ENCODE measurements around the gene SNTN. TPM values are rescaled to one million over a fixed set of nuclear protein-coding genes. Genes with fewer than 3 reads are reported as not detected.

Gene SNTN
- total RNA-seq (2011; cell fraction: chromatin; rRNA removed; ENCODE audit: low replicate concordance), result not detected in 2 replicates
- total RNA-seq (2011; cell fraction: nucleolus; rRNA removed), result not detected in 2 replicates
- total RNA-seq (2011; cell fraction: nucleoplasm; rRNA removed), result not detected in 2 replicates
- not detected in 2 replicates for total RNA-seq (2014; rRNA removed)
- not detected in 2 replicates for total RNA-seq (2014; rRNA removed; fragmentation: Illumina TruSeq; extraction: Trizol)
- not detected in 2 replicates for total RNA-seq (2015; rRNA removed; fragmentation: Illumina TruSeq; extraction: Trizol)
- not detected in 2 replicates for total RNA-seq (2021)
- polyA plus RNA-seq (2011; rRNA removed), result not detected in 2 replicates
- polyA plus RNA-seq (2011; cell fraction: cytosol; rRNA removed), result not detected in 2 replicates
- polyA plus RNA-seq (2011; cell fraction: nucleus; rRNA removed), result not detected in 2 replicates
- polyA plus RNA-seq (2012), result not detected in 2 replicates
- not detected in 2 replicates for polyA plus RNA-seq (2014; fragmentation: Illumina TruSeq; extraction: Trizol)
- polyA plus RNA-seq (2014; fragmentation: Nextera tagmentation; extraction: Ambion mirVana), result not detected
- not detected in 2 replicates for polyA plus RNA-seq (2014; rRNA removed)
- not detected in 2 replicates for polyA minus RNA-seq (2011; rRNA and poly(A)+ RNA removed)
- not detected in 2 replicates for polyA minus RNA-seq (2011; cell fraction: cytosol; rRNA and poly(A)+ RNA removed)
- polyA minus RNA-seq (2011; cell fraction: nucleus; rRNA and poly(A)+ RNA removed), result not detected in 2 replicates
- Bru-seq, nascent RNA, result not detected
- not detected for BruChase-seq, experiment 1, labeled RNA remaining after a 2-hour chase
- not detected for BruChase-seq, experiment 2, labeled RNA remaining after a 6-hour chase
- long read RNA-seq, experiment 1, result 0 reads
- long read RNA-seq, experiment 2, result 0 reads
- long read RNA-seq, experiment 3, result 0 reads

DNA sequence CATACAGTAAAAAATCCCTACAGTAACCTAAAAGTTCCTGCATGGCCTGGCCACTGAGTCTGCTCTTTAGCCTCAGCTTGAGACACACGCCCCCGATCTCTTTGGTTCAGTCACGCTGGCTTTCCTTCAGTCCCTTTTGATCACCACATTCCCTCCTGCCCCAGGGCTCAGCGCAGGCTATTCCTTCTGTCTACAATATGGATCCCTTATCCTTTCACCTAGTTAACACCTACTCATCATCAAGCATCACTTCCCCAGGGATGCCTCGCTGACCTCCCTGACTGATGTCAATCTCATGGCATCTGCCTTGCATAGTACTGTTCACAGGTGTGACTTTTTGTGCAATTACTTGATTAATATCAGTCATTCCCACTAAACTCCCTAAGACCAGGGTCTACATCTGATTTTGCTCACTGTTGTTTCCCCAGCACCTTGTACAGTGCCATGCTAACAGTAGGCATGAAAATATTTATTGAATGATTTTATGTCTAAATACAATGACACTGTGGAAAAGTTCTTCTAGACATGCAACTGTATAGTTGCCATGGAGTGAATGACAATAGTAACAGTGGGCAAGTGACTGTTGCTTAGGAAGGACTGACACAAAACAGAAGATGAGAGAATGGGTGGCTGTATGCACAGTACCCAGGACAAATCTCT is at the start of gene SNTN:
Gene SNTN, plus strand, starts transcription at position 610 of the 660 bp plus-strand sequence. Its CDS starts 13 bp downstream, at position 623.
- DNase-seq (ENCODE audit: extremely low read depth in 1 of 4, low spot score in 3 of 4) (no peak), ATAC-seq (no peak)
- TF ChIP-seq, protein P1, sequence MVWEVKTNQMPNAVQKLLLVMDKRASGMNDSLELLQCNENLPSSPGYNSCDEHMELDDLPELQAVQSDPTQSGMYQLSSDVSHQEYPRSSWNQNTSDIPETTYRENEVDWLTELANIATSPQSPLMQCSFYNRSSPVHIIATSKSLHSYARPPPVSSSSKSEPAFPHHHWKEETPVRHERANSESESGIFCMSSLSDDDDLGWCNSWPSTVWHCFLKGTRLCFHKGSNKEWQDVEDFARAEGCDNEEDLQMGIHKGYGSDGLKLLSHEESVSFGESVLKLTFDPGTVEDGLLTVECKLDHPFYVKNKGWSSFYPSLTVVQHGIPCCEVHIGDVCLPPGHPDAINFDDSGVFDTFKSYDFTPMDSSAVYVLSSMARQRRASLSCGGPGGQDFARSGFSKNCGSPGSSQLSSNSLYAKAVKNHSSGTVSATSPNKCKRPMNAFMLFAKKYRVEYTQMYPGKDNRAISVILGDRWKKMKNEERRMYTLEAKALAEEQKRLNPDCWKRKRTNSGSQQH (CRISPR knock-in tag; IDR thresholded peaks at IDR 0.05), result no peak
- TF ChIP-seq ZFP30 (CRISPR knock-in tag; IDR thresholded peaks at IDR 0.05; ENCODE audit: borderline replicate concordance), result no peak
- TF ChIP-seq ZNF764 (CRISPR knock-in tag; IDR thresholded peaks at IDR 0.05; ENCODE audit: low read depth), result no peak
- no peak for TF ChIP-seq PURB (CRISPR knock-in tag; IDR thresholded peaks at IDR 0.05; ENCODE audit: low read depth)
- no peak for TF ChIP-seq ZNF239 (CRISPR knock-in tag; IDR thresholded peaks at IDR 0.05)
- TF ChIP-seq, protein P2, sequence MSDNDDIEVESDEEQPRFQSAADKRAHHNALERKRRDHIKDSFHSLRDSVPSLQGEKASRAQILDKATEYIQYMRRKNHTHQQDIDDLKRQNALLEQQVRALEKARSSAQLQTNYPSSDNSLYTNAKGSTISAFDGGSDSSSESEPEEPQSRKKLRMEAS (CRISPR knock-in tag; IDR thresholded peaks at IDR 0.05), result no peak
- TF ChIP-seq KLF1 (tag; IDR thresholded peaks at IDR 0.05), result no peak
- TF ChIP-seq, protein P3, sequence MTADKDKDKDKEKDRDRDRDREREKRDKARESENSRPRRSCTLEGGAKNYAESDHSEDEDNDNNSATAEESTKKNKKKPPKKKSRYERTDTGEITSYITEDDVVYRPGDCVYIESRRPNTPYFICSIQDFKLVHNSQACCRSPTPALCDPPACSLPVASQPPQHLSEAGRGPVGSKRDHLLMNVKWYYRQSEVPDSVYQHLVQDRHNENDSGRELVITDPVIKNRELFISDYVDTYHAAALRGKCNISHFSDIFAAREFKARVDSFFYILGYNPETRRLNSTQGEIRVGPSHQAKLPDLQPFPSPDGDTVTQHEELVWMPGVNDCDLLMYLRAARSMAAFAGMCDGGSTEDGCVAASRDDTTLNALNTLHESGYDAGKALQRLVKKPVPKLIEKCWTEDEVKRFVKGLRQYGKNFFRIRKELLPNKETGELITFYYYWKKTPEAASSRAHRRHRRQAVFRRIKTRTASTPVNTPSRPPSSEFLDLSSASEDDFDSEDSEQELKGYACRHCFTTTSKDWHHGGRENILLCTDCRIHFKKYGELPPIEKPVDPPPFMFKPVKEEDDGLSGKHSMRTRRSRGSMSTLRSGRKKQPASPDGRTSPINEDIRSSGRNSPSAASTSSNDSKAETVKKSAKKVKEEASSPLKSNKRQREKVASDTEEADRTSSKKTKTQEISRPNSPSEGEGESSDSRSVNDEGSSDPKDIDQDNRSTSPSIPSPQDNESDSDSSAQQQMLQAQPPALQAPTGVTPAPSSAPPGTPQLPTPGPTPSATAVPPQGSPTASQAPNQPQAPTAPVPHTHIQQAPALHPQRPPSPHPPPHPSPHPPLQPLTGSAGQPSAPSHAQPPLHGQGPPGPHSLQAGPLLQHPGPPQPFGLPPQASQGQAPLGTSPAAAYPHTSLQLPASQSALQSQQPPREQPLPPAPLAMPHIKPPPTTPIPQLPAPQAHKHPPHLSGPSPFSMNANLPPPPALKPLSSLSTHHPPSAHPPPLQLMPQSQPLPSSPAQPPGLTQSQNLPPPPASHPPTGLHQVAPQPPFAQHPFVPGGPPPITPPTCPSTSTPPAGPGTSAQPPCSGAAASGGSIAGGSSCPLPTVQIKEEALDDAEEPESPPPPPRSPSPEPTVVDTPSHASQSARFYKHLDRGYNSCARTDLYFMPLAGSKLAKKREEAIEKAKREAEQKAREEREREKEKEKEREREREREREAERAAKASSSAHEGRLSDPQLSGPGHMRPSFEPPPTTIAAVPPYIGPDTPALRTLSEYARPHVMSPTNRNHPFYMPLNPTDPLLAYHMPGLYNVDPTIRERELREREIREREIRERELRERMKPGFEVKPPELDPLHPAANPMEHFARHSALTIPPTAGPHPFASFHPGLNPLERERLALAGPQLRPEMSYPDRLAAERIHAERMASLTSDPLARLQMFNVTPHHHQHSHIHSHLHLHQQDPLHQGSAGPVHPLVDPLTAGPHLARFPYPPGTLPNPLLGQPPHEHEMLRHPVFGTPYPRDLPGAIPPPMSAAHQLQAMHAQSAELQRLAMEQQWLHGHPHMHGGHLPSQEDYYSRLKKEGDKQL (CRISPR knock-in tag; IDR thresholded peaks at IDR 0.05; ENCODE audit: borderline replicate concordance), result no peak
- no peak for TF ChIP-seq GATAD2B (IDR thresholded peaks at IDR 0.05; ENCODE audit: borderline replicate concordance)
- no peak for TF ChIP-seq FOXK1 (CRISPR knock-in tag; IDR thresholded peaks at IDR 0.05; ENCODE audit: borderline replicate concordance)
- TF ChIP-seq ZNF507 (tag; conservative IDR thresholded peaks at IDR 0.05), result no peak
- no peak for TF ChIP-seq ZBTB8A (IDR thresholded peaks at IDR 0.05; ENCODE audit: partially characterized antibody)

More for the DNA sequence above, at the start of gene SNTN:
- Histone ChIP-seq H3K9ac (ENCODE audit: insufficient read depth in 1 of 2, low read depth in 2 of 2, low read length in 2 of 2) (no peak within 1 kb of the TSS), H3K27ac (ENCODE audit: extremely low read depth, low read depth, low read length) (no peak within 1 kb of the TSS), H3K9me3 (replicated peaks; ENCODE audit: control insufficient read depth, insufficient read depth, low read depth, low read length) (no peaks in the 10 kb centered on the region), H3K36me3 (ENCODE audit: control insufficient read depth, insufficient read depth, low read length) (no peaks in the 10 kb centered on the region), H3K4me1 (replicated peaks in 1 of 2; ENCODE audit: control insufficient read depth in 2 of 2, insufficient read depth in 2 of 2, low read length in 2 of 2) (no peaks in the 10 kb centered on the region), H3K79me2 (ENCODE audit: control insufficient read depth, insufficient read depth, low read length) (no peaks in the 10 kb centered on the region), H3K27me3 (ENCODE audit: control insufficient read depth in 2 of 2, insufficient read depth in 2 of 2, low read length in 2 of 2) (no peaks in the 10 kb centered on the region), H2AFZ (ENCODE audit: low read depth, low read length) (no peak within 1 kb of the TSS), H3K4me2 (ENCODE audit: insufficient read depth, low read length) (no peak within 1 kb of the TSS), H4K20me1 (replicated peaks; ENCODE audit: control insufficient read depth, insufficient read depth, low read length) (no peaks in the 10 kb centered on the region), H3K9me1 (ENCODE audit: control insufficient read depth, insufficient read depth, low read length) (no peaks in the 10 kb centered on the region), H3K4me3 (no peak within 1 kb of the TSS)
- in situ Hi-C loops (cut with MboI) (no loop called here), intact Hi-C loops (cut with micrococcal nuclease) (no loop called here)
- no TSS peak for BruUV-seq (replicated peaks)
- POLR2A ChIA-PET, result no interaction called here
- FAIRE-seq, result no peak
- CTCF ChIA-PET (ENCODE audit: low intra/inter-chr PET ratio), result no interaction called here
- 0% methylated on average over 5 of the region's 5 CpGs for WGBS (ENCODE audit: insufficient coverage, low coverage, missing lambda C conversion rate)

All from K562 (cell line).